ENCODE data around the gene TEAD1. TPM values are rescaled to one million over a fixed set of nuclear protein-coding genes. Genes with fewer than 3 reads are reported as not detected.

Gene TEAD1
- total RNA-seq, 1 experiment from 2014 or later = not detected

DNA sequence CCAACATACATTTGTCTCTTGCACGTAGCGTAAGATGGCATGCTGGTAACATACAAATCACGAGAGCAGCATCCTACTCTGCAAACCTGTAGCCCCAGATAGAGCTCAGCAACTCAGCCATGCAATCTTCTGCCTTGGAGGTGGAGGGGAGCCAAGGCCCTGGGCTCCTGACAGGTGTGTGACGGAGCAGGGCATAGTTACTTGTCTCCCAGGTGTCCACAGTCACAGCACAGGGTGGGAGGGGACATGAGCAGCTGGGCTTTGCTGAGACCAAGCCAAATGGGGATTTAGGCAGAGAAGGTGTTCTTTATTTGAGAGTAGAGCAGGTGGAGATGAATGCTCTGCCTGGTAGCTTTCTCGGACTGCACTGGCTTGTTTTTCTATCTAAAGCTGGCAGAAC, 111.7 kb downstream of the TEAD1 start:
- Histone ChIP-seq H2AFZ (ENCODE audit: low read length) (no peak overlapping the region), H3K9me3 (ENCODE audit: low read length) (no peaks in the 10 kb centered on the region), H3K27ac (ENCODE audit: low read length) (no peak overlapping the region), H3K4me2 (ENCODE audit: low read depth, low read length, poor library complexity, severe bottlenecking) (no peak overlapping the region), H3K4me1 (ENCODE audit: low read length) (no peaks in the 10 kb centered on the region), H3K27me3 (ENCODE audit: low read length) (no peaks in the 10 kb centered on the region), H3K9ac (ENCODE audit: low read length) (no peak overlapping the region), H3K4me3 (ENCODE audit: low read length) (no peak overlapping the region), H4K20me1 (ENCODE audit: insufficient read depth, low read depth, low read length) (no peaks in the 10 kb centered on the region), H3K9me2 (replicated peaks; ENCODE audit: insufficient read depth, low read length) (no peaks in the 10 kb centered on the region), H3K36me3 (ENCODE audit: insufficient read depth, low read length) (no peaks in the 10 kb centered on the region), H3K79me2 (ENCODE audit: low read length) (no peaks in the 10 kb centered on the region)
- DNase-seq = no peak

DNA sequence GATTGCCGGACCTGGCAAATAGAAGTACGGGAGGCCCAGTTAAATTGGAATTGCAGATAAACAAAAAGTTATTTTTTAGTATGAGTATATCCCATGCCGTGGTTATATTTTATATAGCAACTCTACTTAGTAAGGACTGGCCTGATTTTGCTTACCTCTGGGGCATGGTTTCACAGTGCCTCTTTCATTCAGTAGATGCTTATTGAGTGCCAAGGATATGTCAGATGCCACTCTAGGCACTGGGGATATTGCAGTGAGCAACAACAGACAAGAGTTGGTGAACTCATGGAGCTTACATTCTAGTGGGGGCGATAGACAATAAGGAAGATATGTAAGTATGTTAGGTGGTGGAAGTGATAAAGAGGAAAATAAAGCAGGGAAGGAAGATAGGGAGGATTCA, 112.2 kb downstream of the TEAD1 start:
- H2AFZ ChIP-seq (ENCODE audit: low read length) = no peak overlapping the region
- H3K36me3 ChIP-seq (ENCODE audit: insufficient read depth, low read length) = no peaks in the 10 kb centered on the region
- H3K9me3 ChIP-seq (ENCODE audit: low read length) = no peaks in the 10 kb centered on the region
- H3K4me2 ChIP-seq (ENCODE audit: low read depth, low read length, poor library complexity, severe bottlenecking) = no peak overlapping the region
- DNase-seq = no peak
- no peaks in the 10 kb centered on the region for H4K20me1 ChIP-seq (ENCODE audit: insufficient read depth, low read depth, low read length)
- no peak overlapping the region for H3K9ac ChIP-seq (ENCODE audit: low read length)
- H3K27ac ChIP-seq (ENCODE audit: low read length) = no peak overlapping the region
- H3K27me3 ChIP-seq (ENCODE audit: low read length) = no peaks in the 10 kb centered on the region
- no peaks in the 10 kb centered on the region for H3K9me2 ChIP-seq (replicated peaks; ENCODE audit: insufficient read depth, low read length)
- no peaks in the 10 kb centered on the region for H3K4me1 ChIP-seq (ENCODE audit: low read length)
- no peak overlapping the region for H3K4me3 ChIP-seq (ENCODE audit: low read length)
- H3K79me2 ChIP-seq (ENCODE audit: low read length) = no peaks in the 10 kb centered on the region

DNA sequence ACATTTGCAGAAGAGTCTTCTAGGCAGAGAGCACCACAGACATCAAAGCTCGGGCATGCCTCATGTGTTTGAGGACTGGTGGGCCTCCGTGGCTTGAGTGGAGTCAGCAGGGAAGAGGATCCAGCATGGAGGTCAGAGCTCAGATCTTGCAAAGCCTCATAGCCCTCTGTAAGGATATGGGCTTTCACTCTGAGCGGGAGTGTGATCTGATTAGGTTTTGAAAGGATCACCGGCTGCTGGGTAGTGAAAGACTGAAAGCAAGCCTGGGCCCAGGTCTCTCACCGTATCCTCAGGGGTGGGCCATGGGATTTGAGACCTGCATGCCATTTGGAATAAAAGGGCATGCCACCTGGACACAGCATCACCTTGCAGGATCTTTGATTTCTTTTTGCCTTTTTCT, 112.7 kb downstream of the TEAD1 start:
- H3K4me2 ChIP-seq (ENCODE audit: low read depth, low read length, poor library complexity, severe bottlenecking) = no peak overlapping the region
- H3K36me3 ChIP-seq (ENCODE audit: insufficient read depth, low read length) = no peaks in the 10 kb centered on the region
- H3K79me2 ChIP-seq (ENCODE audit: low read length) = no peaks in the 10 kb centered on the region
- H4K20me1 ChIP-seq (ENCODE audit: insufficient read depth, low read depth, low read length) = no peaks in the 10 kb centered on the region
- no peaks in the 10 kb centered on the region for H3K27me3 ChIP-seq (ENCODE audit: low read length)
- H3K9ac ChIP-seq (ENCODE audit: low read length) = no peak overlapping the region
- no peaks in the 10 kb centered on the region for H3K4me1 ChIP-seq (ENCODE audit: low read length)
- no peaks in the 10 kb centered on the region for H3K9me3 ChIP-seq (ENCODE audit: low read length)
- H3K9me2 ChIP-seq (replicated peaks; ENCODE audit: insufficient read depth, low read length) = no peaks in the 10 kb centered on the region
- no peak overlapping the region for H3K27ac ChIP-seq (ENCODE audit: low read length)
- DNase-seq = no peak
- H2AFZ ChIP-seq (ENCODE audit: low read length) = no peak overlapping the region
- H3K4me3 ChIP-seq (ENCODE audit: low read length) = no peak overlapping the region

DNA sequence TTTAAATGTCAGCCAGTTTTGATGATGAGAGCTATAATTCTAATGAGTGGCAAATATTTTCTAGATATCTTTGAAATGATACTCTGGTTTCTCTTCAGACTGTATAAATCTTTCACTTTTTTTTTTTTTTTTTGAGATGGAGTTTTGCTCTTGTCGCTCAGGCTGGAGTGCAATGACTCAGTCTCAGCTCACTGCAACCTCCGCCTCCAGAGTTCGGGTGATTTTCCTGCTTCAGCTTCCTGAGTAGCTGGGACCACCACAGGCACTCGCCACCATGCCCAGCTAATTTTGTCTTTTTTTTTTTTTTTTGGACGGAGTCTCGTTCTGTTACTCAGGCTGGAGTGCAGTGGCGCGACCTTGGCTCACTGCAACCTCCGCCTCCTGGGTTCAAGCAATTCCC, 113.6 kb downstream of the TEAD1 start:
- H2AFZ ChIP-seq (ENCODE audit: low read length) = no peak overlapping the region
- no peaks in the 10 kb centered on the region for H3K9me3 ChIP-seq (ENCODE audit: low read length)
- H3K9ac ChIP-seq (ENCODE audit: low read length) = no peak overlapping the region
- no peaks in the 10 kb centered on the region for H3K79me2 ChIP-seq (ENCODE audit: low read length)
- no peaks in the 10 kb centered on the region for H3K36me3 ChIP-seq (ENCODE audit: insufficient read depth, low read length)
- no peak overlapping the region for H3K27ac ChIP-seq (ENCODE audit: low read length)
- H3K9me2 ChIP-seq (replicated peaks; ENCODE audit: insufficient read depth, low read length) = no peaks in the 10 kb centered on the region
- no peak overlapping the region for H3K4me3 ChIP-seq (ENCODE audit: low read length)
- no peak for DNase-seq
- H3K4me1 ChIP-seq (ENCODE audit: low read length) = no peaks in the 10 kb centered on the region
- no peaks in the 10 kb centered on the region for H3K27me3 ChIP-seq (ENCODE audit: low read length)
- no peaks in the 10 kb centered on the region for H4K20me1 ChIP-seq (ENCODE audit: insufficient read depth, low read depth, low read length)
- no peak overlapping the region for H3K4me2 ChIP-seq (ENCODE audit: low read depth, low read length, poor library complexity, severe bottlenecking)

DNA sequence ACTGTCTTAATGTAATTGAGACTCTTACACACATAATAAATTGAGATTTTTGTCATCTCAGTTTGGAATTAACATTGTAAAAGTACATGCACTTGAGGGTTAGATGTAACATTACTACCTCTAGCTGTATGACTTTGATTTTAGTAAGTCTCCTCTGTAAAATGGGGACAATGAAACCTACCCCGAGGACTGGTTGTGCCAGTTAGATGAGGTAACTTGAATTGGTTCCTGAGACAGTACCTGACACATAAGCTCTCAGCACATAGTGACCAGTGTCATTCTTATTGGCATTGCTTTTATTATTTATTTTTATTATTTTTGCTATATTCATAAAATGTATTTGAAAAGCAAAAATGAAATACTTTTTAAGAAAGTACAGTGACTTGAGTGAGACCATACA, 114.8 kb downstream of the TEAD1 start:
- DNase-seq = no peak
- Histone ChIP-seq H3K27me3 (ENCODE audit: low read length) (no peaks in the 10 kb centered on the region), H2AFZ (ENCODE audit: low read length) (no peak overlapping the region), H3K4me2 (ENCODE audit: low read depth, low read length, poor library complexity, severe bottlenecking) (no peak overlapping the region), H3K4me3 (ENCODE audit: low read length) (no peak overlapping the region), H3K79me2 (ENCODE audit: low read length) (no peaks in the 10 kb centered on the region), H4K20me1 (ENCODE audit: insufficient read depth, low read depth, low read length) (no peaks in the 10 kb centered on the region), H3K9me3 (ENCODE audit: low read length) (no peaks in the 10 kb centered on the region), H3K4me1 (ENCODE audit: low read length) (no peaks in the 10 kb centered on the region), H3K9ac (ENCODE audit: low read length) (no peak overlapping the region), H3K27ac (ENCODE audit: low read length) (no peak overlapping the region), H3K9me2 (replicated peaks; ENCODE audit: insufficient read depth, low read length) (no peaks in the 10 kb centered on the region), H3K36me3 (ENCODE audit: insufficient read depth, low read length) (no peaks in the 10 kb centered on the region)

DNA sequence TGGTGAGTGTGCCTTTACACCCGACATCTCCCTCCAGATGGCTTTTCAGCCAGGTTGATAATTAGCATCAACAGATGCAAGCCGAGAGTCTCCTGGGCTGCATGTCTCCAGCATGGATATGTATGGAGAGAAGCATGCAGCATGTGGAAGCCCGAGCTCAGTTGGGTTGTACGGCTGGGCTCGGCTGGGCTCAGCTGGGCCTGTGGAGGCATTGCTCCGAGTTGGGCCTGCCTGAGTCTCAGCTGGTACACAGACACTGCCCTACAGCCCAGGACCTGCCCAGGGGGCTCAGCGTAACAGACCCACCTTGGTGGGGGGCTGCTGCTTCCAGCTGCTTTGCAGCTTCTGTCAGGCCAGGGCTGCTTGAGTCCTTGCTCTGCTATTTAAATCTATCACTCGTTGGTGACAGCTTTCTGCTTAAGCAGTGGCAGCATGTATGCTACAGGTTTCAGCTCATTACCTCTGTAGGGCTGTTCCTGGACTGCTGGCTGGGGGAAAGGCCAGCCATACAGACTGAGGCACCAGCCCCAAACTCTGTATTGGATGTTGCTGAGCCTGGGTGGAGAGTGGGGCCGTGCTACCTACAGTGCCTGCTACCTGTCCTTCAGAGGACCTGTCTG, 115.5 kb downstream of the TEAD1 start:
- no peaks in the 10 kb centered on the region for H3K36me3 ChIP-seq (ENCODE audit: insufficient read depth, low read length)
- no peak overlapping the region for H3K4me2 ChIP-seq (ENCODE audit: low read depth, low read length, poor library complexity, severe bottlenecking)
- H3K27me3 ChIP-seq (ENCODE audit: low read length) = no peaks in the 10 kb centered on the region
- H3K9me3 ChIP-seq (ENCODE audit: low read length) = no peaks in the 10 kb centered on the region
- H2AFZ ChIP-seq (ENCODE audit: low read length) = no peak overlapping the region
- H3K27ac ChIP-seq (ENCODE audit: low read length) = no peak overlapping the region
- no peaks in the 10 kb centered on the region for H3K79me2 ChIP-seq (ENCODE audit: low read length)
- no peaks in the 10 kb centered on the region for H3K4me1 ChIP-seq (ENCODE audit: low read length)
- H3K9me2 ChIP-seq (replicated peaks; ENCODE audit: insufficient read depth, low read length) = no peaks in the 10 kb centered on the region
- no peak overlapping the region for H3K4me3 ChIP-seq (ENCODE audit: low read length)
- no peak overlapping the region for H3K9ac ChIP-seq (ENCODE audit: low read length)
- H4K20me1 ChIP-seq (ENCODE audit: insufficient read depth, low read depth, low read length) = no peaks in the 10 kb centered on the region
- no peak for DNase-seq

DNA sequence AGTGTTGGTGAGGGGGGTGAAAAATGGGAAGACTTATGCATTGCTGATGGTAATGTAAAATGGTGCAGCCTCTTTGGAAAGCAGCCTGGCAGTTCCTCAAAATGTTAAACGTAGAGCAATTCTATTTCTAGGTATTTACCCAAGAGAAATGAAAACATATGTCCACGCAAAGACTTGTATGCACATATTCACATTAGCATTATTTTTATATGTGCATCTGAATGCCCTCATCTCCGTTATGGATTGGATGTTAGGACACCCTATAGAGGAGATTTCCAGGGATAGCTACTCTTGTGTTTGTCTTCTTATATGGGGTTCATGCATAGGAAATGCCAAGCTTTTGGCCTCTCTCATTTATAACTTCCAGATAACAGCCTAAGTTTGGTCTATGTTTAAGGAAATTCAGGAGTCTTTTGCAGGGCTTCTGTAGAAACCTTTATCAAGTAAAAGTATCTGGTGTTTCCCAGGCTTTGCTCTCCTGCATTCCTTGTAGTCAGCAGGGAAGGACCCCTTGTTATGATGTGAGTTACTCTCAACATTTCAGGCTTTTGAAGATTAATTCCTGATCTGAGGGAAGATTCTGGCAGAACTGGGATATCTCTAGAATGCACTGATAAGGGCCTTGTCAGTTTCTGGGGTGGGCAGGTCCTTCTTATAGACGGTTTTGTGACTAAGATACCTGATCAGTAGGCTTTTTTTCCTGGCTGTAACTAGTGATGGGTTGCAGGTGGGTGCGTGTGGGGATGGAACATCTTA, 116.8 kb downstream of the TEAD1 start:
- DNase-seq = no peak
- no peak overlapping the region for H3K9ac ChIP-seq (ENCODE audit: low read length)
- H2AFZ ChIP-seq (ENCODE audit: low read length) = no peak overlapping the region
- H3K4me1 ChIP-seq (ENCODE audit: low read length) = no peaks in the 10 kb centered on the region
- H4K20me1 ChIP-seq (ENCODE audit: insufficient read depth, low read depth, low read length) = no peaks in the 10 kb centered on the region
- H3K27ac ChIP-seq (ENCODE audit: low read length) = no peak overlapping the region
- H3K9me2 ChIP-seq (replicated peaks; ENCODE audit: insufficient read depth, low read length) = no peaks in the 10 kb centered on the region
- no peak overlapping the region for H3K4me2 ChIP-seq (ENCODE audit: low read depth, low read length, poor library complexity, severe bottlenecking)
- H3K36me3 ChIP-seq (ENCODE audit: insufficient read depth, low read length) = no peaks in the 10 kb centered on the region
- H3K27me3 ChIP-seq (ENCODE audit: low read length) = no peaks in the 10 kb centered on the region
- no peak overlapping the region for H3K4me3 ChIP-seq (ENCODE audit: low read length)
- no peaks in the 10 kb centered on the region for H3K9me3 ChIP-seq (ENCODE audit: low read length)
- H3K79me2 ChIP-seq (ENCODE audit: low read length) = no peaks in the 10 kb centered on the region

DNA sequence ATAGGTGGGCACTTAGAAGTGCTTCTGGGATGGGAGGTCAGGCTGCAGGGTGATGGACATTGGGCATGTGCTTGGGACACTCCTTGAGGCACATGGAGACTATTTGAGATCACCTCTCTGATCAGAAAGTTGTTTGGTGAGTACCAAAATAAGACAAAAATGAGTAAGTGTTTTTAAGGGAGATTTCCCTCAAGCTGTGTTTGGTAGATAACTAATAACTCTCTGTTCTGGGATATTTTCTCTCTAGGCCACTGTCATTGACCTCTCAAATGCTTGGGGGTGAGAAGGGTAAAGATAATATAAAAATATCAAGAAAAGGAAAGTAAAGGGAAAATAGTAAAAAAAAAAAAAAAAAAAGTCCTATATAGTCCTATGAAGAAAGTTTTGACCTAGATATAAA, 117.8 kb downstream of the TEAD1 start:
- no peak overlapping the region for H3K9ac ChIP-seq (ENCODE audit: low read length)
- H2AFZ ChIP-seq (ENCODE audit: low read length) = no peak overlapping the region
- H3K79me2 ChIP-seq (ENCODE audit: low read length) = no peaks in the 10 kb centered on the region
- no peaks in the 10 kb centered on the region for H3K27me3 ChIP-seq (ENCODE audit: low read length)
- H4K20me1 ChIP-seq (ENCODE audit: insufficient read depth, low read depth, low read length) = no peaks in the 10 kb centered on the region
- H3K9me3 ChIP-seq (ENCODE audit: low read length) = no peaks in the 10 kb centered on the region
- H3K4me2 ChIP-seq (ENCODE audit: low read depth, low read length, poor library complexity, severe bottlenecking) = no peak overlapping the region
- H3K9me2 ChIP-seq (replicated peaks; ENCODE audit: insufficient read depth, low read length) = no peaks in the 10 kb centered on the region
- H3K36me3 ChIP-seq (ENCODE audit: insufficient read depth, low read length) = no peaks in the 10 kb centered on the region
- no peak overlapping the region for H3K4me3 ChIP-seq (ENCODE audit: low read length)
- DNase-seq = no peak
- no peaks in the 10 kb centered on the region for H3K4me1 ChIP-seq (ENCODE audit: low read length)
- no peak overlapping the region for H3K27ac ChIP-seq (ENCODE audit: low read length)

Measured in Karpas-422 (cell line).